B cell (primary cell): ENCODE data around the gene PTEN. TPM values are rescaled to one million over a fixed set of nuclear protein-coding genes. Genes with fewer than 3 reads are reported as not detected.

ENCODE experiments used
- ATAC-seq: fragments of 200-7000 bp; cut with Tn5 transposase; one replicate; pipeline ENCODE4 v1.10.0; 2021; ENCODE audit warnings: low read depth, mild to moderate bottlenecking, moderate number of reproducible peaks, moderate library complexity
- CTCF ChIA-PET: fragments of 350-600 bp; sonication (Branson Sonifier 250); formaldehyde crosslinking; loops from one replicate; lab custom pipeline; 2021; ENCODE audit warnings: antibody characterized with exemption, inconsistent platforms; lab: Charles Lee
- POLR2A ChIA-PET: fragments of 350-600 bp; sonication (Branson Sonifier 250); formaldehyde crosslinking; loops from one replicate; lab custom pipeline; 2021; ENCODE audit warnings: antibody characterized with exemption; lab: Charles Lee
- DNase-seq: peaks from one replicate; pipeline ENCODE4 v3.0.0; 2013
- H2AFZ ChIP-seq: 2 replicates; pipeline ENCODE4 v1.6.1; 2012; ENCODE audit warnings: mild to moderate bottlenecking, low read depth, low read length; ENCODE audit not compliant: insufficient read depth, poor library complexity, severe bottlenecking
- H3K27ac ChIP-seq, 2 donors: 1 replicate in 1 of 2; 2 replicates in 1 of 2; pipeline ENCODE4 v1.5.1; 2012 to 2013; ENCODE audit warnings: low read length in 2 of 2, mild to moderate bottlenecking in 2 of 2, moderate library complexity in 1 of 2
- H3K27me3 ChIP-seq, 4 experiments: fragments of 200-600 bp in 1 of 4; sonication (generic) in 1 of 4; replicated peaks in 1 of 4; 1 replicate in 2 of 4; 2 replicates in 2 of 4; pipeline versions ENCODE4 v1.6.1 to v1.7.0; 2013 to 2016; ENCODE audit warnings: low read length in 3 of 4, mild to moderate bottlenecking in 2 of 4, mixed read lengths in 1 of 4, moderate library complexity in 1 of 4; ENCODE audit not compliant: insufficient read depth in 4 of 4, control insufficient read depth in 3 of 4; ENCODE audit errors: control extremely low read depth in 1 of 4
- H3K36me3 ChIP-seq, 2 experiments: replicated peaks in 1 of 2; 1 replicate in 1 of 2; 2 replicates in 1 of 2; pipeline versions ENCODE4 v1.6.1 to v1.7.1; 2013; ENCODE audit warnings: low read length in 1 of 2; ENCODE audit not compliant: insufficient read depth in 2 of 2, control insufficient read depth in 1 of 2; ENCODE audit errors: control extremely low read depth in 1 of 2, extremely low read depth in 1 of 2
- H3K4me1 ChIP-seq, 2 donors: fragments of 200-600 bp in 1 of 2; sonication (generic) in 1 of 2; 1 replicate in 1 of 2; 2 replicates in 1 of 2; pipeline versions ENCODE4 v1.5.1 to v1.6.1; 2013 to 2017; ENCODE audit warnings: low read length in 2 of 2; ENCODE audit not compliant: control insufficient read depth in 2 of 2, insufficient read depth in 2 of 2
- H3K4me2 ChIP-seq: replicated peaks from 2 replicates; pipeline ENCODE3; 2012; ENCODE audit warnings: mild to moderate bottlenecking, low read depth, low read length; ENCODE audit not compliant: poor library complexity, severe bottlenecking
- H3K4me3 ChIP-seq, 5 experiments: fragments of 200-600 bp in 1 of 5; sonication (generic) in 1 of 5; 1 replicate in 3 of 5; 2 replicates in 2 of 5; pipeline versions ENCODE4 v1.5.1 to v1.7.0; 2011 to 2016; ENCODE audit warnings: low read length in 4 of 5, mild to moderate bottlenecking in 4 of 5, low read depth in 2 of 5, control low read depth in 1 of 5, moderate library complexity in 1 of 5; ENCODE audit not compliant: insufficient read depth in 1 of 5; ENCODE audit errors: control extremely low read depth in 1 of 5, extremely low read depth in 1 of 5
- H3K79me2 ChIP-seq: fragments of 200-600 bp; sonication (generic); one replicate; pipeline ENCODE4 v1.6.0; 2016; ENCODE audit warnings: low read length; ENCODE audit not compliant: control insufficient read depth, insufficient read depth
- H3K9ac ChIP-seq: fragments of 200-600 bp; sonication (generic); 2 replicates; pipeline ENCODE4 v1.6.1; 2017; ENCODE audit warnings: mild to moderate bottlenecking, low read length, moderate library complexity
- H3K9me3 ChIP-seq, 3 donors: one replicate each; pipeline versions ENCODE4 v1.6.1 to v1.7.1; 2013; ENCODE audit warnings: low read length in 2 of 3; ENCODE audit not compliant: control insufficient read depth in 2 of 3, insufficient read depth in 1 of 3; ENCODE audit errors: control extremely low read depth in 1 of 3
- H4K20me1 ChIP-seq: 2 replicates; pipeline ENCODE4 v1.6.0; 2012; ENCODE audit warnings: mild to moderate bottlenecking, low read length; ENCODE audit not compliant: insufficient read depth, control insufficient read depth, poor library complexity, severe bottlenecking
- H3K27ac Mint-ChIP-seq: one replicate; pipeline ENCODE4 v1.8.0; 2021; ENCODE audit warnings: mixed read lengths
- H3K27me3 Mint-ChIP-seq: one replicate; pipeline ENCODE4 v1.8.0; 2021; ENCODE audit warnings: mixed read lengths
- H3K4me1 Mint-ChIP-seq: one replicate; pipeline ENCODE4 v1.8.0; 2021; ENCODE audit warnings: mixed read lengths
- H3K4me3 Mint-ChIP-seq: one replicate; pipeline ENCODE4 v1.8.0; 2021; ENCODE audit warnings: mixed read lengths
- H3K9me3 Mint-ChIP-seq: one replicate; pipeline ENCODE4 v1.8.0; 2022; ENCODE audit warnings: mixed read lengths; ENCODE audit not compliant: insufficient read depth
- EZH2 ChIP-seq: IDR thresholded peaks from 2 replicates; pipeline ENCODE4 v1.6.1; 2012; ENCODE audit warnings: borderline replicate concordance, low read depth, mild to moderate bottlenecking, moderate library complexity, low read length; ENCODE audit not compliant: insufficient read depth, poor library complexity, severe bottlenecking
- WGBS: methylation state at CpG from one replicate; pipeline ENCODE4 v1.1.5; 2013; ENCODE audit warnings: missing lambda C conversion rate; ENCODE audit not compliant: insufficient coverage; 5-methylcytosine and 5-hydroxymethylcytosine counted together
- intact Hi-C: fragments of 100-400 bp; cut with micrococcal nuclease; formaldehyde crosslinking; loops from one replicate; pipeline ENCODE4 v1.10.0; 2022
- polyA plus RNA-seq: library from polyadenylated mRNA; depleted of rRNA; stranded (reverse); fragments of >200 nt; gene quantifications from 2 replicates; pipeline ENCODE4 v1.2.3, GENCODE V29; 2012
- total RNA-seq, 2 donors: library from RNA; stranded (reverse); fragments of 120-200 nt in 1 of 2; gene quantifications; 1 replicate in 1 of 2; 2 replicates in 1 of 2; pipeline versions ENCODE4 v1.2.3 to v1.2.4, GENCODE V29; 2013 to 2022
- TF ChIP-seq, protein P1 (sequence below): fragments of 200-600 bp; IDR thresholded peaks from one replicate; pipeline ENCODE4 v1.8.0; 2022; ENCODE audit warnings: antibody characterized with exemption, mild to moderate bottlenecking

PTEN gene
- total and polyA plus RNA-seq, 2 donors (not counting 1 experiment from before 2014, with no cell fraction given): 15.2 to 114 TPM

GRCh38 chr10:87945984-87946383, 82.6 kb downstream of the PTEN start:
- Mint-ChIP-seq H3K27ac (no peak overlapping the region), H3K27me3 (no peaks in the 10 kb centered on the region), H3K4me1 (peaks cover 3% of the 10 kb centered on the region), H3K4me3 (no peak overlapping the region), H3K9me3 (no peaks in the 10 kb centered on the region)
- H2AFZ ChIP-seq: no peak overlapping the region
- no peaks in the 10 kb centered on the region for H3K27me3 ChIP-seq
- H3K4me2 ChIP-seq: no peak overlapping the region
- no peaks in the 10 kb centered on the region for H3K4me1 ChIP-seq
- no peaks in the 10 kb centered on the region for H3K9me3 ChIP-seq
- ATAC-seq (no peak), DNase-seq (no peak)
- no peaks in the 10 kb centered on the region for H4K20me1 ChIP-seq
- H3K27ac ChIP-seq: no peak overlapping the region
- H3K79me2 ChIP-seq: peaks cover 30% of the 10 kb centered on the region
- peaks cover 6 to 25% of the 10 kb centered on the region in 2 experiments for H3K36me3 ChIP-seq
- TF ChIP-seq, protein P1, sequence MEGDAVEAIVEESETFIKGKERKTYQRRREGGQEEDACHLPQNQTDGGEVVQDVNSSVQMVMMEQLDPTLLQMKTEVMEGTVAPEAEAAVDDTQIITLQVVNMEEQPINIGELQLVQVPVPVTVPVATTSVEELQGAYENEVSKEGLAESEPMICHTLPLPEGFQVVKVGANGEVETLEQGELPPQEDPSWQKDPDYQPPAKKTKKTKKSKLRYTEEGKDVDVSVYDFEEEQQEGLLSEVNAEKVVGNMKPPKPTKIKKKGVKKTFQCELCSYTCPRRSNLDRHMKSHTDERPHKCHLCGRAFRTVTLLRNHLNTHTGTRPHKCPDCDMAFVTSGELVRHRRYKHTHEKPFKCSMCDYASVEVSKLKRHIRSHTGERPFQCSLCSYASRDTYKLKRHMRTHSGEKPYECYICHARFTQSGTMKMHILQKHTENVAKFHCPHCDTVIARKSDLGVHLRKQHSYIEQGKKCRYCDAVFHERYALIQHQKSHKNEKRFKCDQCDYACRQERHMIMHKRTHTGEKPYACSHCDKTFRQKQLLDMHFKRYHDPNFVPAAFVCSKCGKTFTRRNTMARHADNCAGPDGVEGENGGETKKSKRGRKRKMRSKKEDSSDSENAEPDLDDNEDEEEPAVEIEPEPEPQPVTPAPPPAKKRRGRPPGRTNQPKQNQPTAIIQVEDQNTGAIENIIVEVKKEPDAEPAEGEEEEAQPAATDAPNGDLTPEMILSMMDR: no peak
- TF ChIP-seq EZH2: no peak
- POLR2A ChIA-PET: no interaction called here
- 91% methylated on average over 1 of the region's 6 CpGs for WGBS
- no peak overlapping the region for H3K4me3 ChIP-seq
- H3K9ac ChIP-seq: no peak overlapping the region
- CTCF ChIA-PET: interaction anchor here (1.3 kb wide), 1 partner anchor 84 kb away, joined by 4 read pairs; no protein-coding TSS in a partner anchor
- intact Hi-C loops: no loop called here

DNA sequence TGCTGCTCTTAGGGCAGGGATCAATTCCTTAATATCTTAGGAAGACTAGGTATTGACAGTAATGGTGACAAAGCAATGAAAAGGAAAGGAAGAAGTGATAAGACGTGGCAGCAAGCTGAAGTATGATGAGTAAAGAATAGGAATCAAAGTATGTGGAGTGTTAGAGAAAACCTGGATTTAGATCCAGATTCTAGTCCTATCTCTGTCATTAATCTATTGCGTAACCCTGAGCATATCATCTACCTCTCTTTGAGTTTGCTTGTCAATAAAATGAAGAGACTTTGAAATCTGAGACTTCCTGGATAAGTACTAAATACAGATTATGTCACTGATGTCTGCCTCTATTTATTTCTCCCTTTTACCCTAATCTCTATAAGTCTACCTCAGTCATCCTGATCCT, 89.2 kb downstream of the PTEN start:
- no peaks in the 10 kb centered on the region for H3K9me3 ChIP-seq
- Mint-ChIP-seq H3K4me3 (no peak overlapping the region), H3K27ac (peak overlapping the region; percentile 38), H3K27me3 (no peaks in the 10 kb centered on the region), H3K9me3 (no peaks in the 10 kb centered on the region), H3K4me1 (peaks cover 14% of the 10 kb centered on the region)
- intact Hi-C loops: loop anchor here (10.0 kb wide), 1 partner anchor 162 kb away; no protein-coding TSS in a partner anchor
- H3K27ac ChIP-seq: no peak overlapping the region
- ChIA-PET CTCF (interaction anchor here (2.0 kb wide), 1 partner anchor 162 kb away, joined by 7 read pairs; no protein-coding TSS in a partner anchor), POLR2A (no interaction called here)
- H2AFZ ChIP-seq: no peak overlapping the region
- H3K4me1 ChIP-seq: peaks cover 0 to 3% of the 10 kb centered on the region in 2 donors
- H3K4me3 ChIP-seq: no peak overlapping the region
- no CpG with 5 or more reads among the region's 2 CpGs for WGBS
- peaks cover 11 to 23% of the 10 kb centered on the region in 2 experiments for H3K36me3 ChIP-seq
- H3K9ac ChIP-seq: no peak overlapping the region
- no peaks in the 10 kb centered on the region for H4K20me1 ChIP-seq
- no peaks in the 10 kb centered on the region for H3K27me3 ChIP-seq
- peaks cover 26% of the 10 kb centered on the region for H3K79me2 ChIP-seq
- no peak for DNase-seq
- no peak overlapping the region for H3K4me2 ChIP-seq
- TF ChIP-seq, protein P1: no peak
- ATAC-seq: no peak
